A549 (cell line): ENCODE measurements around the gene PLCD1. TPM values are rescaled to one million over a fixed set of nuclear protein-coding genes. Genes with fewer than 3 reads are reported as not detected.

ENCODE experiments used
- ATAC-seq, 2 experiments: fragments of 200-7000 bp in 1 of 2; fragments of >200 bp in 1 of 2; cut with Nextera tagmentation in 1 of 2; cut with Tn5 transposase in 1 of 2; 3 replicates each; pipeline versions ENCODE4 v1.8.0 to v1.9.1; 2018 to 2020; ENCODE audit warnings: mild to moderate bottlenecking in 1 of 2, moderate library complexity in 1 of 2
- CTCF ChIA-PET: fragments of 300-600 bp; sonication (Branson Sonifier 250); formaldehyde crosslinking; extraction: SDS; loops from one replicate; lab custom pipeline; 2021; ENCODE audit warnings: antibody characterized with exemption, inconsistent platforms; lab: Yijun Ruan, JAX
- POLR2A ChIA-PET: fragments of 350-600 bp; formaldehyde crosslinking; extraction: SDS; loops from one replicate; lab custom pipeline; 2021; ENCODE audit warnings: antibody characterized with exemption, inconsistent platforms; lab: Yijun Ruan, JAX
- DNase-seq, 2 experiments: peaks; one replicate each; pipeline versions ENCODE4 v3.0.0 to v3.0.0-alpha.2; 2011 to 2016; ENCODE audit warnings: low read depth in 1 of 2, low spot score in 1 of 2
- FAIRE-seq: peaks from 2 replicates; lab custom pipeline; 2011; peaks lifted over from hg19 to GRCh38; lab: Jason Lieb, UNC
- H3K27ac ChIP-seq, 2 experiments: fragments of >200 bp; sonication (Bioruptor Twin); formaldehyde crosslinking; 3 replicates each; pipeline ENCODE4 v1.5.1; 2016 to 2017
- H3K4me1 ChIP-seq: fragments of >200 bp; sonication (Bioruptor Twin); formaldehyde crosslinking; 3 replicates; pipeline ENCODE4 v1.6.1; 2016
- H3K4me2 ChIP-seq: fragments of >200 bp; sonication (Bioruptor Twin); formaldehyde crosslinking; 3 replicates; pipeline ENCODE4 v1.6.1; 2016
- H3K4me3 ChIP-seq: fragments of >200 bp; sonication (Bioruptor Twin); formaldehyde crosslinking; 3 replicates; pipeline ENCODE4 v1.5.1; 2016
- H3K9me3 ChIP-seq: fragments of >200 bp; sonication (Bioruptor Twin); formaldehyde crosslinking; 3 replicates; pipeline ENCODE4 v1.6.1; 2016
- ATOH8 ChIP-seq: fragments of 250-450 bp; sonication (Bioruptor Pico); IDR thresholded peaks from 2 replicates; pipeline ENCODE4 v1.5.0; 2020; ENCODE audit warnings: low read depth, mild to moderate bottlenecking, moderate library complexity
- CBX8 ChIP-seq: fragments of 200-600 bp; sonication (generic); IDR thresholded peaks from 2 replicates; pipeline ENCODE4 v1.6.1; 2016
- CHD2 ChIP-seq: fragments of 150-350 bp; IDR thresholded peaks from 2 replicates; pipeline ENCODE4 v1.6.1; 2014; ENCODE audit warnings: low read length; ENCODE audit not compliant: partially characterized antibody
- EHF ChIP-seq: fragments of 250-450 bp; sonication (Bioruptor Pico); IDR thresholded peaks from 2 replicates; pipeline ENCODE4 v1.5.0; 2020; ENCODE audit warnings: mild to moderate bottlenecking
- ESRRA ChIP-seq: fragments of 150-350 bp; IDR thresholded peaks from 2 replicates; pipeline ENCODE4 v1.6.1; 2014; ENCODE audit warnings: mild to moderate bottlenecking, low read length, borderline replicate concordance
- FOSB ChIP-seq: fragments of 250-450 bp; sonication (Bioruptor Pico); IDR thresholded peaks from 2 replicates; pipeline ENCODE4 v1.5.0; 2020; ENCODE audit warnings: mild to moderate bottlenecking, moderate library complexity
- FOSL2 ChIP-seq, 2 experiments: fragments of 450-650 bp in 1 of 2; fragments of >200 bp in 1 of 2; sonication (Bioruptor Twin) in 1 of 2; formaldehyde crosslinking; IDR thresholded peaks; 2 replicates each; pipeline versions ENCODE4 v1.5.0 to v1.6.1; 2016 to 2020; ENCODE audit warnings: mild to moderate bottlenecking in 1 of 2, moderate library complexity in 1 of 2
- GATA3 ChIP-seq: IDR thresholded peaks from 2 replicates; pipeline ENCODE4 v1.6.1; 2012; ENCODE audit warnings: borderline replicate concordance
- MYC ChIP-seq: IDR thresholded peaks from 2 replicates; pipeline ENCODE4 v1.6.1; 2012; ENCODE audit warnings: mild to moderate bottlenecking, inconsistent platforms, low read length, improper control_type of control experiment, borderline replicate concordance
- NFE2L2 ChIP-seq: fragments of 150-350 bp; conservative IDR thresholded peaks from 2 replicates; pipeline ENCODE4 v1.6.1; 2014; ENCODE audit warnings: low read length
- NPAS2 ChIP-seq: fragments of 250-450 bp; sonication (Bioruptor Pico); IDR thresholded peaks from 2 replicates; pipeline ENCODE4 v1.8.0; 2022; ENCODE audit warnings: mild to moderate bottlenecking, moderate library complexity, borderline replicate concordance
- PHF8 ChIP-seq: fragments of 200-600 bp; sonication (generic); IDR thresholded peaks from 2 replicates; pipeline ENCODE4 v1.6.1; 2016; ENCODE audit warnings: low read depth, mild to moderate bottlenecking, antibody characterized with exemption, moderate library complexity, borderline replicate concordance
- POLR2A ChIP-seq: IDR thresholded peaks from 2 replicates; pipeline ENCODE4 v1.6.1; 2012; ENCODE audit warnings: mild to moderate bottlenecking, low read length
- POLR2AphosphoS2 ChIP-seq: conservative IDR thresholded peaks from 2 replicates; pipeline ENCODE4 v1.6.1; 2012; ENCODE audit warnings: low read length, improper control_type of control experiment, inconsistent platforms
- RCOR1 ChIP-seq: fragments of 150-350 bp; IDR thresholded peaks from 2 replicates; pipeline ENCODE4 v1.6.1; 2014; ENCODE audit warnings: antibody characterized with exemption, low read length, low read depth
- REST ChIP-seq: fragments of 200-600 bp; sonication (generic); IDR thresholded peaks from 2 replicates; pipeline ENCODE4 v1.6.1; 2016; ENCODE audit warnings: antibody characterized with exemption, mild to moderate bottlenecking, moderate library complexity
- RNF2 ChIP-seq: fragments of 200-600 bp; sonication (generic); IDR thresholded peaks from 2 replicates; pipeline ENCODE4 v1.6.1; 2016; ENCODE audit warnings: low read depth, mild to moderate bottlenecking, antibody characterized with exemption, moderate library complexity, borderline replicate concordance
- SREBF2 ChIP-seq: fragments of 450-650 bp; IDR thresholded peaks from 2 replicates; pipeline ENCODE4 v1.6.1; 2014; ENCODE audit warnings: mild to moderate bottlenecking, moderate library complexity
- ZFP36 ChIP-seq: fragments of 450-650 bp; IDR thresholded peaks from 2 replicates; pipeline ENCODE4 v1.6.1; 2014; ENCODE audit warnings: borderline replicate concordance; ENCODE audit not compliant: partially characterized antibody
- ZSCAN20 ChIP-seq: fragments of 250-450 bp; sonication (Bioruptor Pico); IDR thresholded peaks from 2 replicates; pipeline ENCODE4 v1.8.0; 2022; ENCODE audit warnings: mild to moderate bottlenecking, moderate library complexity
- WGBS: methylation state at CpG from one replicate; pipeline ENCODE4 v1.1.6; 2017; ENCODE audit errors: missing lambda C conversion rate; 5-methylcytosine and 5-hydroxymethylcytosine counted together
- polyA plus RNA-seq, 4 experiments: library from polyadenylated mRNA; depleted of rRNA in 3 of 4; stranded (reverse); fragments of >200 nt; fragmentation: RNase III in 1 of 4; extraction: RNeasy Plus Mini Kit Qiagen cat#74134 plus additional on column Dnase treatment in 1 of 4; gene quantifications; 2 replicates in 3 of 4; 3 replicates in 1 of 4; pipeline ENCODE4 v1.2.3, GENCODE V29; 2011 to 2017
- TF ChIP-seq, protein P1 (sequence below): fragments of 250-450 bp; sonication (Bioruptor Pico); IDR thresholded peaks from 2 replicates; pipeline ENCODE4 v1.5.0; 2021; ENCODE audit warnings: mild to moderate bottlenecking, moderate library complexity, borderline replicate concordance
- TF ChIP-seq, protein P2 (sequence below): fragments of 150-350 bp; IDR thresholded peaks from 2 replicates; pipeline ENCODE4 v1.6.1; 2014; ENCODE audit warnings: low read depth, mild to moderate bottlenecking, low read length

Gene PLCD1
- polyA plus RNA-seq, 2 of the 4 experiments (the other 2 are of a cell fraction), result 3.9 to 4.8 TPM

DNA sequence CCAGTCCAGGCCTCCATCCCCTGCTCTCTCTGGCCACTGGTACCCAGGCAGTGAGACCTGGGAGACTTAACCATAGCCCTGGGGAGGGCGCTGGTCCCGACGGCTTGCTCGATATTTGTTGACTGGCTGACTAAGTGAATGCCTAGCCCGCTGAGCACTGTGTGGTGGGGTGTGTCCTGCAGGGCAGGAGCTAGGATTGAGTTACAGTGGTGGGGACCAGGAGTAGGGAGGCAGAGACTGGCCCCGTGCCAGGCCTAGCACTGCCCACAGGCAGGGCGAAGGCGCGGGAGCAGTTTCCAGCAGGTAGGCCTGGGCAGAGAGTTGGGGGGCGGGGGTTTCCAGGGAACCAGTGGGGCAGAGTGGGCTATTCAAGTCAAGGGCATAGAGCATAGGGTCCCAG, 38.9 kb downstream of the PLCD1 start, which contains the start of gene VILL:
VILL (plus strand) TSS at position 260 of the 400 bp plus-strand sequence. CDS start 2,887 bp downstream, outside the sequence.
- DNase-seq (no peak), FAIRE-seq (no peak), ATAC-seq (peak in 1 of 2 experiments; percentile 12; a peak in 2 of 6 replicates)
- WGBS, result 54% methylated on average over 8 of the region's 10 CpGs
- ChIA-PET POLR2A (no interaction called here), CTCF (interaction anchor here (0.6 to 1.5 kb wide), 2 partner anchors 10 to 23 kb away, joined by 3 to 5 read pairs; no protein-coding TSS in a partner anchor)
- peaks cover 14% of the 10 kb centered on the region for H3K4me1 ChIP-seq
- no peak within 1 kb of the TSS for H3K27ac ChIP-seq
- no peak for TF ChIP-seq ATOH8
- TF ChIP-seq CHD2, result no peak
- no peak for TF ChIP-seq MYC
- TF ChIP-seq FOSB (CRISPR knock-in tag), result no peak
- TF ChIP-seq POLR2A, result no peak
- TF ChIP-seq EHF, result no peak
- TF ChIP-seq ESRRA, result no peak
- TF ChIP-seq ZFP36, result no peak
- TF ChIP-seq RNF2, result no peak
- no peak for TF ChIP-seq ZSCAN20 (CRISPR knock-in tag)
- no peak for TF ChIP-seq REST
- TF ChIP-seq SREBF2, result no peak
- no peak for TF ChIP-seq FOSL2 (IDR thresholded peaks at IDR 0.05)
- TF ChIP-seq FOSL2 (CRISPR knock-in tag; IDR thresholded peaks at IDR 0.05), result no peak
- no peak for TF ChIP-seq NFE2L2
- TF ChIP-seq CBX8, result no peak
- TF ChIP-seq RCOR1, result no peak
- H3K4me2 ChIP-seq, result no peak within 1 kb of the TSS
- no peaks in the 10 kb centered on the region for H3K9me3 ChIP-seq
- no peak within 1 kb of the TSS for H3K4me3 ChIP-seq

GRCh38 chr3:37989821-37990480, 39.5 kb downstream of the PLCD1 start:
- TF ChIP-seq ATOH8, result no peak
- H3K4me3 ChIP-seq, result no peak overlapping the region
- ChIA-PET CTCF (interaction anchor here (0.6 to 1.5 kb wide), 2 partner anchors 10 to 23 kb away, joined by 3 to 5 read pairs; no protein-coding TSS in a partner anchor), POLR2A (no interaction called here)
- ATAC-seq (no peak), FAIRE-seq (no peak), DNase-seq (no peak)
- H3K4me2 ChIP-seq, result no peak overlapping the region
- WGBS, result 89% methylated on average over 7 of the region's 7 CpGs
- no peak overlapping the region for H3K27ac ChIP-seq
- H3K4me1 ChIP-seq, result peaks cover 14% of the 10 kb centered on the region
- no peaks in the 10 kb centered on the region for H3K9me3 ChIP-seq

GRCh38 chr3:37988931-37989525, 40.4 kb downstream of the PLCD1 start:
- H3K4me3 ChIP-seq, result no peak overlapping the region
- H3K4me2 ChIP-seq, result no peak overlapping the region
- H3K4me1 ChIP-seq, result peaks cover 14% of the 10 kb centered on the region
- no peak for DNase-seq
- no peak overlapping the region for H3K27ac ChIP-seq
- CTCF ChIA-PET, result interaction anchor here (0.7 to 1.5 kb wide), 2 partner anchors 8 to 22 kb away, joined by 3 to 5 read pairs; no protein-coding TSS in a partner anchor
- no peaks in the 10 kb centered on the region for H3K9me3 ChIP-seq
- FAIRE-seq, result no peak
- no peak for ATAC-seq
- POLR2A ChIA-PET, result no interaction called here
- 87% methylated on average over 15 of the region's 15 CpGs for WGBS
- TF ChIP-seq PHF8 (no peak), GATA3 (no peak), CHD2 (no peak), POLR2AphosphoS2 (no peak), ATOH8 (no peak), NFE2L2 (no peak), NPAS2 (no peak)
- TF ChIP-seq, protein P1, sequence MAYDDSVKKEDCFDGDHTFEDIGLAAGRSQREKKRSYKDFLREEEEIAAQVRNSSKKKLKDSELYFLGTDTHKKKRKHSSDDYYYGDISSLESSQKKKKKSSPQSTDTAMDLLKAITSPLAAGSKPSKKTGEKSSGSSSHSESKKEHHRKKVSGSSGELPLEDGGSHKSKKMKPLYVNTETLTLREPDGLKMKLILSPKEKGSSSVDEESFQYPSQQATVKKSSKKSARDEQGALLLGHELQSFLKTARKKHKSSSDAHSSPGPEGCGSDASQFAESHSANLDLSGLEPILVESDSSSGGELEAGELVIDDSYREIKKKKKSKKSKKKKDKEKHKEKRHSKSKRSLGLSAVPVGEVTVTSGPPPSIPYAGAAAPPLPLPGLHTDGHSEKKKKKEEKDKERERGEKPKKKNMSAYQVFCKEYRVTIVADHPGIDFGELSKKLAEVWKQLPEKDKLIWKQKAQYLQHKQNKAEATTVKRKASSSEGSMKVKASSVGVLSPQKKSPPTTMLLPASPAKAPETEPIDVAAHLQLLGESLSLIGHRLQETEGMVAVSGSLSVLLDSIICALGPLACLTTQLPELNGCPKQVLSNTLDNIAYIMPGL, result no peak
- TF ChIP-seq, protein P2, sequence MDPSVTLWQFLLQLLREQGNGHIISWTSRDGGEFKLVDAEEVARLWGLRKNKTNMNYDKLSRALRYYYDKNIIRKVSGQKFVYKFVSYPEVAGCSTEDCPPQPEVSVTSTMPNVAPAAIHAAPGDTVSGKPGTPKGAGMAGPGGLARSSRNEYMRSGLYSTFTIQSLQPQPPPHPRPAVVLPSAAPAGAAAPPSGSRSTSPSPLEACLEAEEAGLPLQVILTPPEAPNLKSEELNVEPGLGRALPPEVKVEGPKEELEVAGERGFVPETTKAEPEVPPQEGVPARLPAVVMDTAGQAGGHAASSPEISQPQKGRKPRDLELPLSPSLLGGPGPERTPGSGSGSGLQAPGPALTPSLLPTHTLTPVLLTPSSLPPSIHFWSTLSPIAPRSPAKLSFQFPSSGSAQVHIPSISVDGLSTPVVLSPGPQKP, result no peak
